Kidney epithelial cell (primary cell): ENCODE data around the gene FTL. TPM values are rescaled to one million over a fixed set of nuclear protein-coding genes. Genes with fewer than 3 reads are reported as not detected.
"Not testable (repeated sequence)": the region's sequence is repeated elsewhere in the genome, so short reads cannot be mapped to it uniquely, and the experiment has no call there.

Source experiments
- DNase-seq: peaks from one replicate; pipeline ENCODE4 v3.0.0-alpha.2; 2010; ENCODE audit warnings: low read depth
- H3K27me3 ChIP-seq: 2 replicates; pipeline ENCODE4 v1.6.0; 2011; ENCODE audit warnings: low read length; ENCODE audit not compliant: control insufficient read depth, insufficient read depth
- H3K36me3 ChIP-seq: 2 replicates; pipeline ENCODE4 v1.5.1; 2011; ENCODE audit warnings: low read length; ENCODE audit not compliant: control insufficient read depth, insufficient read depth
- H3K4me3 ChIP-seq: 2 replicates; pipeline ENCODE4 v1.5.1; 2011; ENCODE audit warnings: low read depth, mild to moderate bottlenecking, control low read depth, low read length
- total RNA-seq: library from RNA; depleted of rRNA; stranded (reverse); fragments of >200 nt; gene quantifications from 2 replicates; pipeline ENCODE4 v1.2.3, GENCODE V29; 2015
- TF ChIP-seq, protein P1 (sequence below): IDR thresholded peaks from 2 replicates; pipeline ENCODE4 v1.5.1; 2011; ENCODE audit warnings: mild to moderate bottlenecking, moderate library complexity, low read length, control low read depth, inconsistent platforms; ENCODE audit not compliant: insufficient read depth, poor library complexity, severe bottlenecking

The FTL gene
- 2,415 and 2,688 TPM in 2 replicates for total RNA-seq

DNA sequence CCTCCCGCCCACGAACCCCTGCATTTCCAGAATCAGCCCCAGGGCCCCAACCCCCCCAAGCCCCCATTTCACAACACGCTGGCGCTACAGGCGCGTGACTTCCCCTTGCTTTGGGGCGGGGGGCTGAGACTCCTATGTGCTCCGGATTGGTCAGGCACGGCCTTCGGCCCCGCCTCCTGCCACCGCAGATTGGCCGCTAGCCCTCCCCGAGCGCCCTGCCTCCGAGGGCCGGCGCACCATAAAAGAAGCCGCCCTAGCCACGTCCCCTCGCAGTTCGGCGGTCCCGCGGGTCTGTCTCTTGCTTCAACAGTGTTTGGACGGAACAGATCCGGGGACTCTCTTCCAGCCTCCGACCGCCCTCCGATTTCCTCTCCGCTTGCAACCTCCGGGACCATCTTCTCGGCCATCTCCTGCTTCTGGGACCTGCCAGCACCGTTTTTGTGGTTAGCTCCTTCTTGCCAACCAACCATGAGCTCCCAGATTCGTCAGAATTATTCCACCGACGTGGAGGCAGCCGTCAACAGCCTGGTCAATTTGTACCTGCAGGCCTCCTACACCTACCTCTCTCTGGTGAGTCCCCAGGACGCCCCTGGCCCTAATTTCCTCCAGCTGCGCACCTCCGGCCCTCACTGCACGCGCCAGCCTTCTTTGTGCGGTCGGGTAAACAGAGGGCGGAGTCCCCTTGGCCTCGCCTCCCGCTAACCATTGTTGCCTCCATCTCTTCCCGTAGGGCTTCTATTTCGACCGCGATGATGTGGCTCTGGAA lies at the start of gene FTL:
Gene FTL, plus strand, starts transcription at position 270 of the 766 bp plus-strand sequence. Its CDS starts 199 bp downstream, at position 469.
- DNase-seq = peak; percentile 70
- TF ChIP-seq, protein P1, sequence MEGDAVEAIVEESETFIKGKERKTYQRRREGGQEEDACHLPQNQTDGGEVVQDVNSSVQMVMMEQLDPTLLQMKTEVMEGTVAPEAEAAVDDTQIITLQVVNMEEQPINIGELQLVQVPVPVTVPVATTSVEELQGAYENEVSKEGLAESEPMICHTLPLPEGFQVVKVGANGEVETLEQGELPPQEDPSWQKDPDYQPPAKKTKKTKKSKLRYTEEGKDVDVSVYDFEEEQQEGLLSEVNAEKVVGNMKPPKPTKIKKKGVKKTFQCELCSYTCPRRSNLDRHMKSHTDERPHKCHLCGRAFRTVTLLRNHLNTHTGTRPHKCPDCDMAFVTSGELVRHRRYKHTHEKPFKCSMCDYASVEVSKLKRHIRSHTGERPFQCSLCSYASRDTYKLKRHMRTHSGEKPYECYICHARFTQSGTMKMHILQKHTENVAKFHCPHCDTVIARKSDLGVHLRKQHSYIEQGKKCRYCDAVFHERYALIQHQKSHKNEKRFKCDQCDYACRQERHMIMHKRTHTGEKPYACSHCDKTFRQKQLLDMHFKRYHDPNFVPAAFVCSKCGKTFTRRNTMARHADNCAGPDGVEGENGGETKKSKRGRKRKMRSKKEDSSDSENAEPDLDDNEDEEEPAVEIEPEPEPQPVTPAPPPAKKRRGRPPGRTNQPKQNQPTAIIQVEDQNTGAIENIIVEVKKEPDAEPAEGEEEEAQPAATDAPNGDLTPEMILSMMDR = no peak
- Histone ChIP-seq H3K4me3 (peak within 1 kb of the TSS; percentile 57), H3K36me3 (no peaks in the 10 kb centered on the region), H3K27me3 (no peaks in the 10 kb centered on the region)

DNA sequence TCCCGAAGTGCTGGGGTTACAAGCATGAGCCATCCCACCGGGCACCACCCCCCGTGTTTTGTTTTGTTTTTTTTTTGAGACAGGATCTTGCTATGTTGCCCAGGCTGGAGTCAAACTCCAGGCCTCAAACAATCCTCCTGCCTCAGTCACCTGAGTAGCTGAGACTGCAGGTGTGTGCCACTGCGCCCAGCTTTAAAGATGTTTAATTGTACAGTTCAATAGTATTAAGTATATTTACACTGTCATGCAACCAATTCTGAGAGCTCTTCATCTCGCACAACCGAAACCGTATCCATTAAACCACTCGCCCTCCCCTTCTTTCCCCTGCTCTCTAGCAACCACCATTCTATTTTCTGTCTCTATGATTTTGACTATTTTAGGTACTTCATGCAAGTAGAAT lies 49.4 kb upstream of the FTL start:
- no peak for DNase-seq
- no peak overlapping the region for H3K4me3 ChIP-seq
- TF ChIP-seq, protein P1 = no peak
- no peaks in the 10 kb centered on the region for H3K27me3 ChIP-seq
- no peaks in the 10 kb centered on the region for H3K36me3 ChIP-seq

DNA sequence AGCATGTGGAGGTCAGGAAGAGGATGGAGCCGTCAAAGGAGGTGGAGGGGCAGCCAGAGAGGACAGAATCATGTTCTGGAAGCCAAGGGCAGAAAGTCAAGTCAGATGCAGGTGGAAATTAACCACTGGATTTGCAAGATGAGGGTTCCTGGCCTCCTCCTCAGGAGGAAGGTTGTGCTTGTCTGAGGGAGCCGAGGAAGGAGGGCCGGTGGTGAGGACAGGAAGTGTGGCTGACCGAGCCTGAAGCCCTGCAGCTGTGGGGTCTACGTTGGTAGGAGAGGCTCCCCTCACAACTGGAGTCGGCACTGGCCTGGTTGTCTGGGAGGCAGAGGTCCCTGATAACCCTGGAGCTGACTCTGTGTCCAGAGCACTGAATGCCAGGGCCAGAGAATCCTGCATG lies 47.0 kb upstream of the FTL start:
- Histone ChIP-seq H3K4me3 (no peak overlapping the region), H3K27me3 (no peaks in the 10 kb centered on the region), H3K36me3 (no peaks in the 10 kb centered on the region)
- DNase-seq = no peak
- TF ChIP-seq, protein P1 = no peak

DNA sequence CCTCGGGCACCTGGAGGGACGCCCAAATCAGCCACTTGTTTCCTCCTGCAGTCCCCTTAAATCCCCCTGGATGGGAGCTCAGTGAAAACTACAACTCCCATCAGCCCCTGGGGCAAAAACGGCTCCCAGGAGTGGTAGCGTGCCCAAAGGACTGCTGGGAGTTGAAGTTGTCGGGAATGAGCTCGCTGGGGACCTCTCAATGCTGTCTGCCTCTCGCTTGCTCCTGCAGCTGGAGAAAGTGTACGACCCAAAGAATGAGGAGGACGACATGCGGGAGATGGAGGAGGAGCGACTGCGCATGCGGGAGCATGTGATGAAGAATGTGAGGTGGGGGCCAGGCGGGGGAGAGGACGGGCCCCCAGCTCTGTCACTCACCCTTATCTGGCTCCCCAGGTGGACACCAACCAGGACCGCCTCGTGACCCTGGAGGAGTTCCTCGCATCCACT lies 46.3 kb upstream of the FTL start:
- no peak overlapping the region for H3K4me3 ChIP-seq
- no peak for DNase-seq
- H3K27me3 ChIP-seq = no peaks in the 10 kb centered on the region
- TF ChIP-seq, protein P1 = no peak
- no peaks in the 10 kb centered on the region for H3K36me3 ChIP-seq

DNA sequence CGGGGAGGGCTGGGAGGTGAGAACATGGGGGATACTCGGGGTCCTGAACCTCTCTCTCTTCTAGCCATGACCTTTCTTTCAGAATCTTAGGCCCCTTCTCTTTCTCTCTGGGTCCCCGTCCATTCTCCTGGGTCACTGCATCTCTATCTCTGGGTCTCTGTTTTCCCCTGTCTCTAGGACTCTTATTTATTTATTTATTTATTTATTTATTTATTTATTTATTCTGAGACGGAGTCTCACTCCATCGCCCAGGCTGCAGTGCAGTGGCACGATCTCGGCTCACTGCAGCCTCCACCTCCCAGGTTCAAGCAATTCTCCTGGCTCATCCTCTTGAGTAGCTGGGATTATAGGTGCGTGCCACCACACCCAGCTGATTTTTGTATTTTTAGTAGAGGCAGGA lies 45.8 kb upstream of the FTL start:
- not testable (repeated sequence) for H3K4me3 ChIP-seq, H3K27me3 ChIP-seq, H3K36me3 ChIP-seq, DNase-seq

DNA sequence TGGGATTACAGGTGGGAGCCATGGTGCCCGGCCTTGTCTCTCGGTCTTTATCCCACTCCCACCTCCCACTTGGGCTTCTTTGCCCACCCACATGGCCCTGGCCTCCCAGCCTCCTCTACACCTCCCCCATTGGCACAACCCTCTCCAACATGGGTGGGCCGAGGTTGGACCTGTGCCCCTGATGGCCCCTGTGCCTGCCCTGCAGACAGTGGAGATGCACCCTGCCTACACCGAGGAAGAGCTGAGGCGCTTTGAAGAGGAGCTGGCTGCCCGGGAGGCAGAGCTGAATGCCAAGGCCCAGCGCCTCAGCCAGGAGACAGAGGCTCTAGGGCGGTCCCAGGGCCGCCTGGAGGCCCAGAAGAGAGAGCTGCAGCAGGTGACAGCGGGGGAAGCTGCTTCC lies 44.2 kb upstream of the FTL start:
- Histone ChIP-seq H3K36me3 (no peaks in the 10 kb centered on the region), H3K4me3 (no peak overlapping the region), H3K27me3 (no peaks in the 10 kb centered on the region)
- DNase-seq = no peak
- TF ChIP-seq, protein P1 = no peak
